Breast epithelium (tissue), 4 donors: Measurements from ENCODE around the gene FAM78A. TPM values are rescaled to one million over a fixed set of nuclear protein-coding genes. Genes with fewer than 3 reads are reported as not detected.
"Not testable (repeated sequence)": the region's sequence is repeated elsewhere in the genome, so short reads cannot be mapped to it uniquely, and the experiment has no call there.

ENCODE experiments used
- DNase-seq, 2 donors: peaks; one replicate each; pipeline ENCODE4 v3.0.0-alpha.2; 2019; ENCODE audit warnings: low spot score in 2 of 2
- H3K27ac ChIP-seq, 2 donors: fragments of 200-600 bp; sonication (generic) in 1 of 2; one replicate each; pipeline ENCODE4 v1.5.1; 2016 to 2019; ENCODE audit warnings: mild to moderate bottlenecking in 1 of 2
- H3K27me3 ChIP-seq, 2 donors: fragments of 200-600 bp; sonication (generic) in 1 of 2; one replicate each; pipeline versions ENCODE4 v1.5.1 to v1.6.0; 2017 to 2019; ENCODE audit warnings: control low read depth in 1 of 2, mild to moderate bottlenecking in 1 of 2
- H3K36me3 ChIP-seq: fragments of 200-600 bp; one replicate; pipeline ENCODE4 v1.5.1; 2019
- H3K4me1 ChIP-seq, 2 donors: fragments of 200-600 bp; sonication (generic); one replicate each; pipeline ENCODE4 v1.5.1; 2016 to 2019; ENCODE audit warnings: control low read depth in 1 of 2
- H3K4me3 ChIP-seq, 3 donors: fragments of 200-600 bp; sonication (generic); 1 replicate in 2 of 3; 2 replicates in 1 of 3; pipeline ENCODE4 v1.5.1; 2016 to 2019; ENCODE audit warnings: mild to moderate bottlenecking in 3 of 3, moderate library complexity in 2 of 3
- H3K9me3 ChIP-seq, 2 donors: fragments of 200-600 bp; sonication (generic) in 1 of 2; one replicate each; pipeline ENCODE4 v1.5.1; 2016 to 2019; ENCODE audit warnings: control low read depth in 1 of 2
- CTCF ChIP-seq, 3 donors: fragments of 450-650 bp; IDR thresholded peaks; one replicate each; pipeline ENCODE4 v1.5.1; 2016 to 2017; ENCODE audit warnings: antibody characterized with exemption in 3 of 3, mild to moderate bottlenecking in 3 of 3, moderate library complexity in 3 of 3
- POLR2A ChIP-seq: fragments of 450-650 bp; IDR thresholded peaks from one replicate; pipeline ENCODE4 v1.6.1; 2016; ENCODE audit warnings: antibody characterized with exemption, mild to moderate bottlenecking, moderate library complexity
- POLR2AphosphoS5 ChIP-seq, 3 donors: sonication (generic); formaldehyde crosslinking; IDR thresholded peaks; one replicate each; pipeline ENCODE4 v1.6.1; 2017; ENCODE audit warnings: antibody characterized with exemption in 3 of 3
- intact Hi-C: fragments of 100-400 bp; cut with DNase I; formaldehyde crosslinking; loops from one replicate; pipeline ENCODE4 v1.15.1; 2023; ENCODE audit warnings: low total_unique reads
- total RNA-seq, 3 donors: library from RNA; depleted of rRNA; stranded (reverse); fragments of >200 nt; gene quantifications; one replicate each; pipeline ENCODE4 v1.1.0, GENCODE V29; 2016

FAM78A gene
- total RNA-seq, 3 donors from 2014 or later, result 1.6 to 3.7 (median 2.5) TPM

GRCh38 chr9:131246618-131247017 is 29.7 kb downstream of the FAM78A start:
- no peak overlapping the region for H3K4me3 ChIP-seq
- DNase-seq, result no peak
- no peak overlapping the region for H3K27ac ChIP-seq
- intact Hi-C loops, result no loop called here
- H3K9me3 ChIP-seq, result no peaks in the 10 kb centered on the region
- TF ChIP-seq POLR2A (no peak), CTCF (IDR thresholded peaks at IDR 0.05) (no peak), POLR2AphosphoS5 (IDR thresholded peaks at IDR 0.05) (no peak)
- H3K27me3 ChIP-seq, result no peaks in the 10 kb centered on the region
- no peaks in the 10 kb centered on the region for H3K4me1 ChIP-seq
- no peaks in the 10 kb centered on the region for H3K36me3 ChIP-seq

- DNase-seq, intact Hi-C loops, H3K27me3 ChIP-seq, H3K9me3 ChIP-seq, H3K27ac ChIP-seq, H3K36me3 ChIP-seq, H3K4me1 ChIP-seq, H3K4me3 ChIP-seq: not testable (repeated sequence)
These were observed 32.0 kb downstream of the FAM78A start for GRCh38 chr9:131244331-131244730.

GRCh38 chr9:131240047-131240921 is 36.0 kb downstream of the FAM78A start:
- Histone ChIP-seq H3K27ac (no peak overlapping the region), H3K9me3 (no peaks in the 10 kb centered on the region), H3K4me1 (peaks cover 0 to 4% of the 10 kb centered on the region in 2 donors), H3K36me3 (no peaks in the 10 kb centered on the region), H3K4me3 (no peak overlapping the region), H3K27me3 (no peaks in the 10 kb centered on the region)
- intact Hi-C loops, result no loop called here
- TF ChIP-seq POLR2AphosphoS5 (IDR thresholded peaks at IDR 0.05) (no peak), CTCF (IDR thresholded peaks at IDR 0.05) (no peak), POLR2A (no peak)
- DNase-seq, result no peak

GRCh38 chr9:131239161-131239975 is 36.9 kb downstream of the FAM78A start:
- H3K9me3 ChIP-seq, result no peaks in the 10 kb centered on the region
- no peak overlapping the region for H3K27ac ChIP-seq
- no peak for DNase-seq
- intact Hi-C loops, result no loop called here
- no peaks in the 10 kb centered on the region for H3K27me3 ChIP-seq
- H3K4me3 ChIP-seq, result no peak overlapping the region
- no peaks in the 10 kb centered on the region for H3K36me3 ChIP-seq
- H3K4me1 ChIP-seq, result peaks cover 0 to 4% of the 10 kb centered on the region in 2 donors
- TF ChIP-seq CTCF (IDR thresholded peaks at IDR 0.05) (no peak), POLR2A (no peak), POLR2AphosphoS5 (IDR thresholded peaks at IDR 0.05) (no peak)

GRCh38 chr9:131238402-131239021 is 37.8 kb downstream of the FAM78A start:
- peaks cover 0 to 4% of the 10 kb centered on the region in 2 donors for H3K4me1 ChIP-seq
- H3K27me3 ChIP-seq, result no peaks in the 10 kb centered on the region
- H3K36me3 ChIP-seq, result peaks cover 3% of the 10 kb centered on the region
- no peaks in the 10 kb centered on the region for H3K9me3 ChIP-seq
- peak overlapping the region in 2 of 3 donors; percentile 20 to 45 for H3K4me3 ChIP-seq
- peak overlapping the region; percentile 29 to 52 for H3K27ac ChIP-seq
- no peak for DNase-seq
- intact Hi-C loops, result no loop called here
- TF ChIP-seq POLR2A, result no peak
- TF ChIP-seq POLR2AphosphoS5 (IDR thresholded peaks at IDR 0.05), result no peak
- no peak for TF ChIP-seq CTCF (IDR thresholded peaks at IDR 0.05)
